H1 (cell line): ENCODE data around the gene PGP.

Source experiments
- ATF2 ChIP-seq: IDR thresholded peaks from 2 replicates; pipeline ENCODE4 v1.6.1; 2012; ENCODE audit warnings: low read length, inconsistent platforms
- BCL11A ChIP-seq, 2 experiments: IDR thresholded peaks; one replicate each; pipeline ENCODE4 v1.6.1; 2011; ENCODE audit warnings: low read depth in 2 of 2, low read length in 2 of 2, mild to moderate bottlenecking in 2 of 2
- BRCA1 ChIP-seq: IDR thresholded peaks from 2 replicates; pipeline ENCODE4 v1.6.1; 2012; ENCODE audit warnings: low read depth, low read length, improper control_type of control experiment
- CTCF ChIP-seq, 3 experiments: IDR thresholded peaks; 1 replicate in 2 of 3; 2 replicates in 1 of 3; pipeline versions ENCODE4 v1.5.1 to v1.6.1; 2011; ENCODE audit warnings: low read length in 3 of 3, mild to moderate bottlenecking in 3 of 3, inconsistent platforms in 2 of 3, low read depth in 1 of 3, moderate library complexity in 1 of 3; ENCODE audit not compliant: insufficient read depth in 1 of 3; ENCODE audit errors: control extremely low read depth in 1 of 3
- EP300 ChIP-seq, 2 experiments: IDR thresholded peaks; 1 replicate in 1 of 2; 2 replicates in 1 of 2; pipeline ENCODE4 v1.6.1; 2011 to 2012; ENCODE audit warnings: low read depth in 2 of 2, low read length in 2 of 2, mild to moderate bottlenecking in 2 of 2, borderline replicate concordance in 1 of 2, inconsistent platforms in 1 of 2, moderate library complexity in 1 of 2
- MAFK ChIP-seq: IDR thresholded peaks from 2 replicates; pipeline ENCODE4 v1.6.1; 2012; ENCODE audit warnings: low read depth, mild to moderate bottlenecking, improper control_type of control experiment, low read length
- MAX ChIP-seq: IDR thresholded peaks from 2 replicates; pipeline ENCODE4 v1.6.1; 2012; ENCODE audit warnings: inconsistent platforms
- PHF8 ChIP-seq: fragments of 200-600 bp; sonication (generic); conservative IDR thresholded peaks from 2 replicates; pipeline ENCODE4 v1.7.1; 2012; ENCODE audit warnings: low read depth, mild to moderate bottlenecking, inconsistent platforms, low read length, moderate library complexity
- POLR2A ChIP-seq, 2 experiments: IDR thresholded peaks; 1 replicate in 1 of 2; 2 replicates in 1 of 2; pipeline ENCODE4 v1.6.1; 2011; ENCODE audit warnings: low read depth in 2 of 2, low read length in 2 of 2, mild to moderate bottlenecking in 2 of 2; ENCODE audit errors: control extremely low read depth in 1 of 2
- POLR2AphosphoS5 ChIP-seq: IDR thresholded peaks from 2 replicates; pipeline ENCODE4 v1.6.1; 2011; ENCODE audit warnings: low read depth, low read length
- POU5F1 ChIP-seq: IDR thresholded peaks from 2 replicates; pipeline ENCODE4 v1.6.1; 2011; ENCODE audit warnings: low read depth, mild to moderate bottlenecking, low read length, moderate library complexity
- SP1 ChIP-seq: IDR thresholded peaks from 2 replicates; pipeline ENCODE4 v1.6.1; 2011; ENCODE audit warnings: low read depth, low read length
- SP2 ChIP-seq: IDR thresholded peaks from 2 replicates; pipeline ENCODE4 v1.6.1; 2012; ENCODE audit warnings: mild to moderate bottlenecking, low read length, inconsistent platforms
- TAF1 ChIP-seq: IDR thresholded peaks from 2 replicates; pipeline ENCODE4 v1.6.1; 2011; ENCODE audit warnings: mild to moderate bottlenecking, low read depth, low read length

- TF ChIP-seq CTCF (IDR thresholded peaks at IDR 0.05; ENCODE audit: control extremely low read depth in 1 of 3, insufficient read depth in 1 of 3, low read depth in 1 of 3, low read length in 3 of 3): no peak
- no peak for TF ChIP-seq ATF2
- no peak for TF ChIP-seq TAF1
- no peak for TF ChIP-seq BCL11A (IDR thresholded peaks at IDR 0.05; ENCODE audit: low read depth in 2 of 2, low read length in 2 of 2)
- no peak for TF ChIP-seq EP300 (IDR thresholded peaks at IDR 0.05; ENCODE audit: borderline replicate concordance in 1 of 2, low read depth in 2 of 2, low read length in 2 of 2)
- TF ChIP-seq MAX: no peak
- TF ChIP-seq POLR2A (IDR thresholded peaks at IDR 0.05; ENCODE audit: control extremely low read depth in 1 of 2, low read depth in 2 of 2, low read length in 2 of 2): no peak
- no peak for TF ChIP-seq MAFK
- TF ChIP-seq SP1: no peak
- TF ChIP-seq BRCA1: no peak
- no peak for TF ChIP-seq POLR2AphosphoS5
- TF ChIP-seq PHF8: no peak
- TF ChIP-seq POU5F1: no peak
- TF ChIP-seq SP2: no peak
These were observed 32.7 kb downstream of the PGP start for GRCh38 chr16:2181952-2182351.
